ENCODE data around the gene CMTM5.

The CMTM5 gene

DNA sequence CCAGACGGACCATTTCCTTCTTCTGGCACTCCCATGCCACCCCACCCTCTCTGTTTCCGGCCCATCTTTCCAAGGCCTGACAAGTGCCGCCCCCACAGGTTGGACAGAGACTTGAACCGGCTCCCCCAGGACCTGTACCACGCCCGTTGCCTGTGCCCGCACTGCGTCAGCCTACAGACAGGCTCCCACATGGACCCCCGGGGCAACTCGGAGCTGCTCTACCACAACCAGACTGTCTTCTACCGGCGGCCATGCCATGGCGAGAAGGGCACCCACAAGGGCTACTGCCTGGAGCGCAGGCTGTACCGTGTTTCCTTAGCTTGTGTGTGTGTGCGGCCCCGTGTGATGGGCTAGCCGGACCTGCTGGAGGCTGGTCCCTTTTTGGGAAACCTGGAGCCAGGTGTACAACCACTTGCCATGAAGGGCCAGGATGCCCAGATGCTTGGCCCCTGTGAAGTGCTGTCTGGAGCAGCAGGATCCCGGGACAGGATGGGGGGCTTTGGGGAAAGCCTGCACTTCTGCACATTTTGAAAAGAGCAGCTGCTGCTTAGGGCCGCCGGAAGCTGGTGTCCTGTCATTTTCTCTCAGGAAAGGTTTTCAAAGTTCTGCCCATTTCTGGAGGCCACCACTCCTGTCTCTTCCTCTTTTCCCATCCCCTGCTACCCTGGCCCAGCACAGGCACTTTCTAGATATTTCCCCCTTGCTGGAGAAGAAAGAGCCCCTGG lies 1.2 kb upstream of the CMTM5 start:
- H3K36me3 ChIP-seq: no peaks in the 10 kb centered on the region
- TF ChIP-seq CTCF (IDR thresholded peaks at IDR 0.05; ENCODE audit: low read depth, low read length): no peak
- no peaks in the 10 kb centered on the region for H3K4me1 ChIP-seq
- no peak overlapping the region for H3K4me3 ChIP-seq (ENCODE audit: low read depth, low read length)
- DNase-seq: no peak
- H3K27me3 ChIP-seq: no peaks in the 10 kb centered on the region; the same call in 1 of the 2 replicates
- H3K9me3 ChIP-seq: no peaks in the 10 kb centered on the region

DNA sequence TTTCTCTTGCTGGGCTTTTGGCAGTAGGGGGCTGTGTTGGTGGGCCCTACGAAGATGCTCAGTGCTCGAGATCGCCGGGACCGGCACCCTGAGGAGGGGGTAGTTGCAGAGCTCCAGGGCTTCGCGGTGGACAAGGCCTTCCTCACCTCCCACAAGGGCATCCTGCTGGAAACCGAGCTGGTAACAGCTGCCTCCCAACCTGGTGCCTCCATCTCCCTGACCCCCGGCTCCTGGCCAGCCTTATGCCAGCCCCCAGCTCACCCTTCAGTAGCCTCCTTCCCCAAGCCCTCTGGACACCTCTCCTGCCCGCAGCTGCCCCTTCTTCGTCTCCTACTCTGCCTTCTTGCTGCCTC lies 328 bp downstream of the CMTM5 start:
- Histone ChIP-seq H3K4me1 (no peaks in the 10 kb centered on the region), H3K27me3 (no peaks in the 10 kb centered on the region; the same call in 1 of the 2 replicates), H3K36me3 (no peaks in the 10 kb centered on the region), H3K4me3 (ENCODE audit: low read depth, low read length) (no peak overlapping the region), H3K9me3 (no peaks in the 10 kb centered on the region)
- no peak for DNase-seq
- TF ChIP-seq CTCF (IDR thresholded peaks at IDR 0.05; ENCODE audit: low read depth, low read length): no peak

- no peak for TF ChIP-seq CTCF (IDR thresholded peaks at IDR 0.05; ENCODE audit: low read depth, low read length)
- DNase-seq: no peak
- no peaks in the 10 kb centered on the region for H3K36me3 ChIP-seq
- H3K4me1 ChIP-seq: no peaks in the 10 kb centered on the region
- no peaks in the 10 kb centered on the region; the same call in 1 of the 2 replicates for H3K27me3 ChIP-seq
- no peak overlapping the region for H3K4me3 ChIP-seq (ENCODE audit: low read depth, low read length)
- no peaks in the 10 kb centered on the region for H3K9me3 ChIP-seq
These were observed 1.0 kb downstream of the CMTM5 start for GRCh38 chr14:23377573-23378563.

GRCh38 chr14:23378612-23379220 lies 1.9 kb downstream of the CMTM5 start:
- no peak for TF ChIP-seq CTCF (IDR thresholded peaks at IDR 0.05; ENCODE audit: low read depth, low read length)
- Histone ChIP-seq H3K4me3 (ENCODE audit: low read depth, low read length) (no peak overlapping the region), H3K36me3 (no peaks in the 10 kb centered on the region), H3K27me3 (no peaks in the 10 kb centered on the region; the same call in 1 of the 2 replicates), H3K9me3 (no peaks in the 10 kb centered on the region), H3K4me1 (no peaks in the 10 kb centered on the region)
- DNase-seq: no peak

- TF ChIP-seq CTCF (IDR thresholded peaks at IDR 0.05; ENCODE audit: low read depth, low read length): peak; percentile 94
- H3K4me3 ChIP-seq (ENCODE audit: low read depth, low read length): no peak overlapping the region
- no peaks in the 10 kb centered on the region; the same call in 1 of the 2 replicates for H3K27me3 ChIP-seq
- H3K9me3 ChIP-seq: no peaks in the 10 kb centered on the region
- H3K36me3 ChIP-seq: no peaks in the 10 kb centered on the region
- peak; percentile 70 for DNase-seq
- H3K4me1 ChIP-seq: no peaks in the 10 kb centered on the region
These were observed 2.7 kb downstream of the CMTM5 start for GRCh38 chr14:23379366-23380196.
